Neural cell (in vitro differentiated cells): ENCODE measurements around the gene CCT5. TPM values are rescaled to one million over a fixed set of nuclear protein-coding genes. Genes with fewer than 3 reads are reported as not detected.

Source experiments
- H2AFZ ChIP-seq: fragments of 200-600, 300-800 bp; sonication (generic), shearing (Covaris generic); 2 replicates; pipeline ENCODE4 v1.6.0; 2014; ENCODE audit warnings: low read depth, mild to moderate bottlenecking, antibody characterized with exemption, low read length, moderate library complexity
- H3F3A ChIP-seq: fragments of 200-600 bp; shearing (Covaris generic); 2 replicates; pipeline ENCODE4 v1.6.1; 2016; ENCODE audit warnings: mild to moderate bottlenecking, moderate library complexity, mixed read lengths, antibody characterized with exemption, low read length; ENCODE audit not compliant: insufficient read depth, poor library complexity, severe bottlenecking
- H3K27ac ChIP-seq: fragments of 200-600, 300-800 bp; sonication (generic), shearing (Covaris generic); 2 replicates; pipeline ENCODE4 v1.5.1; 2014; ENCODE audit warnings: mild to moderate bottlenecking, low read length, moderate library complexity
- H3K27me3 ChIP-seq: fragments of 300-800, 200-600 bp; sonication (generic), shearing (Covaris generic); 2 replicates; pipeline ENCODE4 v1.6.0; 2014; ENCODE audit warnings: mild to moderate bottlenecking, low read depth, low read length, moderate library complexity; ENCODE audit not compliant: insufficient read depth
- H3K36me3 ChIP-seq: fragments of 300-800, 200-600 bp; sonication (generic), shearing (Covaris generic); 2 replicates; pipeline ENCODE4 v1.5.1; 2014; ENCODE audit warnings: mild to moderate bottlenecking, antibody characterized with exemption, low read length, moderate library complexity; ENCODE audit not compliant: insufficient read depth
- H3K4me2 ChIP-seq: fragments of 300-800, 200-600 bp; sonication (generic), shearing (Covaris generic); 2 replicates; pipeline ENCODE4 v1.6.0; 2014; ENCODE audit warnings: mild to moderate bottlenecking, low read length
- H3K4me3 ChIP-seq: fragments of 300-800, 200-600 bp; sonication (generic), shearing (Covaris generic); 2 replicates; pipeline ENCODE4 v1.5.1; 2014; ENCODE audit warnings: mild to moderate bottlenecking, low read length, moderate library complexity
- H3K79me2 ChIP-seq: fragments of 200-600 bp; shearing (Covaris generic); replicated peaks from 2 replicates; pipeline ENCODE4 v1.6.0; 2014; ENCODE audit warnings: mild to moderate bottlenecking, low read length, moderate library complexity; ENCODE audit not compliant: insufficient read depth
- H3K9ac ChIP-seq: fragments of 300-800, 200-600 bp; sonication (generic), shearing (Covaris generic); 2 replicates; pipeline ENCODE4 v1.6.1; 2016; ENCODE audit warnings: mild to moderate bottlenecking, low read length, mixed read lengths
- H3K9me2 ChIP-seq: fragments of 200-600 bp; shearing (Covaris generic); 2 replicates; pipeline ENCODE4 v1.6.1; 2016; ENCODE audit warnings: mild to moderate bottlenecking, low read length, mixed read lengths; ENCODE audit not compliant: insufficient read depth
- H3K9me3 ChIP-seq: fragments of 200-600, 300-800 bp; sonication (generic), shearing (Covaris generic); 2 replicates; pipeline ENCODE4 v1.6.1; 2016; ENCODE audit warnings: mild to moderate bottlenecking, mixed run types, low read length, moderate library complexity, mixed read lengths
- H4K20me1 ChIP-seq: fragments of 200-600 bp; shearing (Covaris generic); 2 replicates; pipeline ENCODE4 v1.6.1; 2016; ENCODE audit warnings: mild to moderate bottlenecking, mixed run types; ENCODE audit not compliant: insufficient read depth
- EP300 ChIP-seq: fragments of 450-650 bp; conservative IDR thresholded peaks from 2 replicates; pipeline ENCODE4 v1.6.1; 2014; ENCODE audit warnings: antibody characterized with exemption, mild to moderate bottlenecking, moderate library complexity; ENCODE audit not compliant: poor library complexity, severe bottlenecking
- EZH2 ChIP-seq: fragments of 200-600, 300-800 bp; shearing (Covaris generic), sonication (generic); IDR thresholded peaks from 2 replicates; pipeline ENCODE4 v1.6.1; 2014; ENCODE audit warnings: antibody characterized with exemption, low read length, borderline replicate concordance, mild to moderate bottlenecking; ENCODE audit not compliant: insufficient read depth, poor library complexity, severe bottlenecking
- MXI1 ChIP-seq: fragments of 450-650 bp; conservative IDR thresholded peaks from 2 replicates; pipeline ENCODE4 v1.6.1; 2014; ENCODE audit warnings: antibody characterized with exemption, mild to moderate bottlenecking; ENCODE audit not compliant: poor library complexity, severe bottlenecking
- POLR2AphosphoS5 ChIP-seq: IDR thresholded peaks from 2 replicates; pipeline ENCODE4 v1.6.1; 2012
- RAD21 ChIP-seq: fragments of 450-650 bp; conservative IDR thresholded peaks from 2 replicates; pipeline ENCODE4 v1.6.1; 2014; ENCODE audit warnings: antibody characterized with exemption, mild to moderate bottlenecking, moderate library complexity
- REST ChIP-seq: IDR thresholded peaks from 2 replicates; pipeline ENCODE4 v1.6.1; 2012; ENCODE audit warnings: borderline replicate concordance
- SMC3 ChIP-seq: fragments of 450-650 bp; conservative IDR thresholded peaks from 2 replicates; pipeline ENCODE4 v1.6.1; 2014; ENCODE audit warnings: antibody characterized with exemption, mild to moderate bottlenecking, moderate library complexity; ENCODE audit not compliant: poor library complexity
- TAF1 ChIP-seq: IDR thresholded peaks from 2 replicates; pipeline ENCODE4 v1.6.1; 2012; ENCODE audit warnings: low read depth
- polyA plus RNA-seq: library from polyadenylated mRNA; depleted of rRNA; stranded (reverse); fragments of >200 nt; gene quantifications from 2 replicates; pipeline ENCODE4 v1.2.3, GENCODE V29; 2014
- TF ChIP-seq, protein P1 (sequence below): fragments of 450-650 bp; IDR thresholded peaks from 2 replicates; pipeline ENCODE4 v1.5.1; 2014; ENCODE audit warnings: antibody characterized with exemption, mild to moderate bottlenecking, moderate library complexity; ENCODE audit not compliant: poor library complexity, severe bottlenecking

CCT5 gene
- polyA plus RNA-seq, 1 donor from 2014 or later, result 455 TPM

DNA sequence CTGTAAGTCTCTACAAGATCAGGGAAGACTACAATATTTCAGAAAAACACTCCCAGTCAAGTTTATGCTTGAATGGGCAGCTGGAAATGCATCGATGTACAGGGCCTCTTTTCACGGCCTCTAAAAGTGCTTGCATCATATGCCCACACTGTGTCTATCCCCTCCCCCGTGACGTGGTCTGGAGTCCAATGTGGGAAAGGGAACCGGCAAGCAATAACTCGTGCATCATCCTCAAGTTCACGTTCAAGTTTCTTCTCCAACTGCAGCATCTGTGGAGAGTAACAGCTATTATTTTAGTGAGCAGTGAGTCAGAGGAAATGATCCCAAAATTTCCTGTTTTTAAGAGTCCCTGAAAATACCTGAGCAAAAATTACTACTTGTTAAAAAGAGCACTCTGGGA, 22.7 kb upstream of the CCT5 start:
- no peaks in the 10 kb centered on the region for H3F3A ChIP-seq
- no peak overlapping the region for H3K27ac ChIP-seq
- H3K9ac ChIP-seq, result no peak overlapping the region
- no peaks in the 10 kb centered on the region for H3K79me2 ChIP-seq
- TF ChIP-seq POLR2AphosphoS5, result no peak
- TF ChIP-seq RAD21, result no peak
- TF ChIP-seq, protein P1, sequence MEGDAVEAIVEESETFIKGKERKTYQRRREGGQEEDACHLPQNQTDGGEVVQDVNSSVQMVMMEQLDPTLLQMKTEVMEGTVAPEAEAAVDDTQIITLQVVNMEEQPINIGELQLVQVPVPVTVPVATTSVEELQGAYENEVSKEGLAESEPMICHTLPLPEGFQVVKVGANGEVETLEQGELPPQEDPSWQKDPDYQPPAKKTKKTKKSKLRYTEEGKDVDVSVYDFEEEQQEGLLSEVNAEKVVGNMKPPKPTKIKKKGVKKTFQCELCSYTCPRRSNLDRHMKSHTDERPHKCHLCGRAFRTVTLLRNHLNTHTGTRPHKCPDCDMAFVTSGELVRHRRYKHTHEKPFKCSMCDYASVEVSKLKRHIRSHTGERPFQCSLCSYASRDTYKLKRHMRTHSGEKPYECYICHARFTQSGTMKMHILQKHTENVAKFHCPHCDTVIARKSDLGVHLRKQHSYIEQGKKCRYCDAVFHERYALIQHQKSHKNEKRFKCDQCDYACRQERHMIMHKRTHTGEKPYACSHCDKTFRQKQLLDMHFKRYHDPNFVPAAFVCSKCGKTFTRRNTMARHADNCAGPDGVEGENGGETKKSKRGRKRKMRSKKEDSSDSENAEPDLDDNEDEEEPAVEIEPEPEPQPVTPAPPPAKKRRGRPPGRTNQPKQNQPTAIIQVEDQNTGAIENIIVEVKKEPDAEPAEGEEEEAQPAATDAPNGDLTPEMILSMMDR, result no peak
- no peak for TF ChIP-seq TAF1
- no peak for TF ChIP-seq MXI1
- no peak for TF ChIP-seq REST
- TF ChIP-seq SMC3, result no peak
- TF ChIP-seq EP300, result no peak
- TF ChIP-seq EZH2, result no peak
- H3K9me2 ChIP-seq, result no peaks in the 10 kb centered on the region
- H2AFZ ChIP-seq, result no peak overlapping the region
- H3K36me3 ChIP-seq, result no peaks in the 10 kb centered on the region
- H3K4me2 ChIP-seq, result no peak overlapping the region
- H3K4me3 ChIP-seq, result no peak overlapping the region
- H3K27me3 ChIP-seq, result no peaks in the 10 kb centered on the region
- H3K9me3 ChIP-seq, result no peaks in the 10 kb centered on the region
- no peaks in the 10 kb centered on the region for H4K20me1 ChIP-seq

GRCh38 chr5:10228288-10228687, 21.8 kb upstream of the CCT5 start:
- no peak for TF ChIP-seq EZH2
- TF ChIP-seq, protein P1, result no peak
- no peak for TF ChIP-seq MXI1
- no peak for TF ChIP-seq SMC3
- TF ChIP-seq EP300, result no peak
- TF ChIP-seq TAF1, result no peak
- no peak for TF ChIP-seq REST
- no peak for TF ChIP-seq POLR2AphosphoS5
- no peak for TF ChIP-seq RAD21
- no peak overlapping the region for H3K9ac ChIP-seq

More at GRCh38 chr5:10228288-10228687, 21.8 kb upstream of the CCT5 start:
- Histone ChIP-seq H3K27ac (no peak overlapping the region), H3K79me2 (no peaks in the 10 kb centered on the region), H3K9me3 (no peaks in the 10 kb centered on the region), H3K27me3 (no peaks in the 10 kb centered on the region), H3F3A (no peaks in the 10 kb centered on the region), H3K4me2 (no peak overlapping the region), H4K20me1 (no peaks in the 10 kb centered on the region), H3K9me2 (no peaks in the 10 kb centered on the region), H3K36me3 (no peaks in the 10 kb centered on the region), H2AFZ (no peak overlapping the region), H3K4me3 (no peak overlapping the region)
